Measurements from ENCODE around the gene SAMD8.
"Not testable (repeated sequence)": the region's sequence is repeated elsewhere in the genome, so short reads cannot be mapped to it uniquely, and the experiment has no call there.

Gene SAMD8

DNA sequence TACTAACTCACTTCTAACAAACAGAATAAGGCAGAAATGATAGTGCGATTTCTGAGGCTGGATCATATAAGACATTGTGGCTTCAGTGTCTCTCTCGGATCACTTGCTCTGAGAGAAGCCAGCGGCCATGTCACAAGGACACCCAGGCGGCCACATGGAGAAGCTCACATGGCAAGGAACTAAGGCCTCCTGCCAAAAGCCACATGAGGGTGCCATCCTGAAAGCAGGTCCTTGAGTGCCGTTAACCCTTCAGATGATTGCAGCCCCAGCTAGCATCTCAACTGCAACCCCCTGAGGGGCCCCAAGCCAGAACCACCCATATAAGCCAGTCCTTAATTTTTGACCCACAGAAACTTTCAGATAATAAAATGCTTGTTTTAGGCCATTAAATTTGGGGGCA, 92.3 kb downstream of the SAMD8 start:
- no peak for TF ChIP-seq JUND (IDR thresholded peaks at IDR 0.05; ENCODE audit: low read depth)
- in situ Hi-C loops (cut with HindIII; ENCODE audit: low pct_unique_long_range_greater_than_20kb, low sequenced_read_pairs), result no loop called here
- DNase-seq (ENCODE audit: low read depth in 1 of 2, low spot score in 1 of 2), result no peak

DNA sequence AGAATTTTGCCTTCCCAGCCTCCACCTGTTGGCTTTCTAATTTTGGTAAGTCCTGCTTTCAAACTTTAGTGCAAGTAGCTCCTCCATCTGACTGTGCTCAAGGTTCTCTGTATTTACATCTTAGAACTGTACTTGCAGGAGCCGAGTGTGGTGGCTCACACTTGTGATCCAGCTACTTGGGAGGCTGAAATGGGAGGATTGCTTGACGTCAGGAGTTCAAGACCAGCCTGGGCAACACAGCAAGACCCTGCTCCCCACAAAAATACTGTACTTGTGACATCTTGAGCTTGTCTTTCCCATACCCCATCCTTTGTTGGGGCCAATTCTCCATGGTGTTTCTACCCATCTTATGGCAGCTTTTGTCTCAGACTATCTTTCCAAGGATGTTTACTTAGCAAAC, 94.5 kb downstream of the SAMD8 start:
- in situ Hi-C loops (cut with HindIII; ENCODE audit: low pct_unique_long_range_greater_than_20kb, low sequenced_read_pairs), result no loop called here
- TF ChIP-seq JUND (IDR thresholded peaks at IDR 0.05; ENCODE audit: low read depth), result no peak
- DNase-seq (ENCODE audit: low read depth in 1 of 2, low spot score in 1 of 2), result no peak

DNA sequence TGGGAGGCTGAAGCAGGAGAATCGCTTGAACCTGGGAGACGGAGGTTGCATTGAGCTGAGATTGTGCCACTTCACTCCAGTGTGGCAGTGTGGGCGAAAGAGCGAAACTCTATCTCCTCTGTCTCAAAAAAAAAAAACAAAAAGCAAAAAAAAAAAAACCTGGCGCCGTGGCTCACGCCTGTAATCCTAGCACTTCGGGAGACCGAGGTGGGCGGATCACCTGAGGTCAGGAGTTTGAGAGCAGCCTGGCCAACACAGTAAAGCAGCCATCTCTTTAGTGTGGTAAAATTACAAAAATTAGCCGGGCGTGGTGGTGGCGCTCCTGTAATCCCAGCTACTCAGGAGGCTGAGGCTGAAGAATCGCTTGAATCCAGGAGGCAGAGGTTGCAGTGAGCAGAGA, 95.2 kb downstream of the SAMD8 start:
- DNase-seq (ENCODE audit: low read depth in 1 of 2, low spot score in 1 of 2); in situ Hi-C loops (cut with HindIII; ENCODE audit: low pct_unique_long_range_greater_than_20kb, low sequenced_read_pairs): not testable (repeated sequence)

DNA sequence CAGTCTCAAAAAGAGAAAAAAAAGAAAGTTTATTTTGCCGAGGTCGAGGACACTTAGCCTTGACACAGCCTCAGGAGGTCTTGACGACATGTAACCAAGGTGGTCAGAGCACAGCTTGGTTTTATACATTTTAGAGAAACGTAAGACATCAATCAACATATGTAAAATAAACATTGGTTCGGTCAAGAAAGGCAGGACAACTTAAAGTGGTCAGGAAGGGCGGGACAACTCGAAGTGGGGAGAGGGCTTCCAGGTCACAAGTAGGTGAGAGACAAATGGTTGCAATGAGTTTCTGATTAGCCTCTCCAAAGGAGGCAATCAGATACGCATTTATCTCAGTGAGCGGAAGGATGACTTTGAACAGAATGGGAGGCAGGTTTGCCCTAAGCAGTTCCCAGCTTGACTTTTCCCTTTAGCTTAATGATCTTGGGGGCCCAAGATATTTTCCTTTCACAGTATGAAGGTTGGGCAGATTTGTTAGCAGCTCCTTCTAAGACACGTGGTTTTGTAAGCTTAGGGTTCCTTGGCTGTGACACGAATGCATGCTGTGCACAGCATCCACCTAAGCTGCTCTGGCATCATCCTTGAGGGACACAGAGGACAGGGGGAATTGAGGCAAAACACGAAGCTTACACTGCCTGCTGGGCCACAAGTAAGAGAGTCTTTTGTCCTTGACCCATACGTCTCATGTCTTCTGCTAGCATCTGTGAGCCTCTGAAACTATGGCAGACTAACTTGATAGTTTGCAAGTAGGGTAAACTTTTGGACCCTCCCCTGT, 95.8 kb downstream of the SAMD8 start:
- DNase-seq (ENCODE audit: low read depth in 1 of 2, low spot score in 1 of 2), result no peak
- no peak for TF ChIP-seq JUND (IDR thresholded peaks at IDR 0.05; ENCODE audit: low read depth)
- in situ Hi-C loops (cut with HindIII; ENCODE audit: low pct_unique_long_range_greater_than_20kb, low sequenced_read_pairs), result no loop called here

DNA sequence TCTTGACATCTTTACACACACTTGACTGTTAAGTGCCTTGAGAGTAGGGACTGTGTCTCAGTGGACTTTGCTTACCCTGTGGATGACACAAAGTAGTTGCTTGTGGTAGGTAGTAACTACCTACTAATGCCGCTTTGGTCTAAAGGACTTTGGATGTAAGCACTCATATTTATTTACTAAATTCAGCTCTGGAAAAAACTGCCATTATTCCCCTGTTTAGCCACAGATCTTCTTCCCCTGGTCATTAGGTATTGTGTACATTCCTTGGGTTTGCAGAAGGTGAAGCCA, 96.3 kb downstream of the SAMD8 start:
- no peak for DNase-seq (ENCODE audit: low read depth in 1 of 2, low spot score in 1 of 2)
- in situ Hi-C loops (cut with HindIII; ENCODE audit: low pct_unique_long_range_greater_than_20kb, low sequenced_read_pairs), result no loop called here
- TF ChIP-seq JUND (IDR thresholded peaks at IDR 0.05; ENCODE audit: low read depth), result no peak

DNA sequence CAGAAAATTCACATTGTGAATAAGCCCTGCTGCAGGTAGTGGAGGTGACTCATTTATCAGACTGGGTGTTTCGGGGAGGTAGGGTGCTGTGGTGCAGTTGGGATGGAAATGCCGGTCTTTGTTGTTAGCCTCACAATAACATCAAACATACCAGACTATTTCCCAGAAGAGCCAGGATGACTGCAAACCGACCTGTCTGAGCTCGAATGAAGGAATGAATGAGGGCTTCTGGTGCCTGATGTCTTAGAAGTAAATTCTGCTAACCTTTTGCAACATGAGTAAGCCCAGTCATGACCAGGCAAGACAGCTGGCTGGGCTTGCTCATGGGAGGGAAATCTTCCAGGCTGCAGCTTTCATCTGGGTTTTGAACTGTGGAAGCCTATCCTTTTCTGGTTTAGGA, 96.7 kb downstream of the SAMD8 start:
- TF ChIP-seq JUND (IDR thresholded peaks at IDR 0.05; ENCODE audit: low read depth), result no peak
- in situ Hi-C loops (cut with HindIII; ENCODE audit: low pct_unique_long_range_greater_than_20kb, low sequenced_read_pairs), result no loop called here
- no peak for DNase-seq (ENCODE audit: low read depth in 1 of 2, low spot score in 1 of 2)

DNA sequence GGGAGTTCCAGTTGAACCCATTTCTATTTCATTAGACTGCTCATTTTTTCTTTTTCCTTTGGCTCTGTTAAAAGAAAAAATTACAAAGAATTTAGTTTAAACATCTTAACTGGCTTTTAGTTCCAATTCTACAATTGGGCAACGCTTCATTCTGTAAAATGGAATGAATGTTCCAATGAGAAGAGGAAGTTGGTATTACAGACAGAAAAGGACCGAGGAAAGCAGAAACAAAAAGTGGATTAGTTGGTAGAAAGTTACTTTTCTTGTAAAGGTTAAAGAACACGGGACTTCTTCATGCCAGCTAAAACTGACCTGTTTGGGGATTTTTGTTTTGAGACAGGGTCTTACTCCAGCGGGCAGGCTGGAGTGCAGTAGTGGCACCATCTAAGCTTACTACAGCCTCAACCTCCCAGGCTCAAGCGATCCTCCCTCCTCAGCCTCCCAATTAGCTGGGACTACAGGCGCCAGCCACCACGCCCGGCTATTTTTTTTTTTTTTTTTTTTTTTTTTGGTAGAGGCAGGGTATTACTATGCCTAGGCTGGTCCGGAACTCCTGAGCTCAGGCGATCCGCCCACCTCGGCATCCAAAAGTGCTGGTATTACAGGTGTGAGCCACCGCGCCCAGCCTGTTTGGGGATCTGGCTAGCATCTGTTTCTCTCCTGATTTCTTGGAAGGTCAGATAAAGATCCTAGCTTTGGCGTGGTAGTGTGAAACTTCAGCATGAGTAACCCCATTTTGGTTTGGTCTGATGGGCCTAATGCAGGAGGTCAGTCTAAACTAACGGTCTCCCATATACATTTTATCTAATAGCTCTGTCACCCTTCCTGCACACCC, 97.8 kb downstream of the SAMD8 start:
- no peak for DNase-seq (ENCODE audit: low read depth in 1 of 2, low spot score in 1 of 2)
- in situ Hi-C loops (cut with HindIII; ENCODE audit: low pct_unique_long_range_greater_than_20kb, low sequenced_read_pairs), result no loop called here
- no peak for TF ChIP-seq JUND (IDR thresholded peaks at IDR 0.05; ENCODE audit: low read depth)

DNA sequence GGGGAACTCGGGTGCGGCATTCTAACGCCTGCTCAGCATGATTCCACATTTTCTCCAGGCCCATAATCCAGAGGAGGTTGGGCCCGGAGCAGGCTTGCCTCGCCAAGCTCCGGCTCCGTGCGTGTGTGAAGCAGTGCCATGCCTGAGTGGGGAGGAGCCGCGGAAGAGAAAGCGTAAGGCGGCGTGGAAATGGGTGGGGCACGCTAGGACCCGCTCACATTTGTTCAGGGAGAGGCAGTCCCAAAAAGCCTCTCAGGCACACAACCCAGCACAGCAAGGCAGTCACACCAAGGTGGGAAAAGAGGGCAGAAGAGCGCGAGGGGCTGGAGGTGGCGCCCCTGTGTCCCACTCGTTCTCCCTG, 98.4 kb downstream of the SAMD8 start:
- in situ Hi-C loops (cut with HindIII; ENCODE audit: low pct_unique_long_range_greater_than_20kb, low sequenced_read_pairs), result no loop called here
- peak; percentile 82 to 86 for DNase-seq (ENCODE audit: low read depth in 1 of 2, low spot score in 1 of 2)
- no peak for TF ChIP-seq JUND (IDR thresholded peaks at IDR 0.05; ENCODE audit: low read depth)

DNA sequence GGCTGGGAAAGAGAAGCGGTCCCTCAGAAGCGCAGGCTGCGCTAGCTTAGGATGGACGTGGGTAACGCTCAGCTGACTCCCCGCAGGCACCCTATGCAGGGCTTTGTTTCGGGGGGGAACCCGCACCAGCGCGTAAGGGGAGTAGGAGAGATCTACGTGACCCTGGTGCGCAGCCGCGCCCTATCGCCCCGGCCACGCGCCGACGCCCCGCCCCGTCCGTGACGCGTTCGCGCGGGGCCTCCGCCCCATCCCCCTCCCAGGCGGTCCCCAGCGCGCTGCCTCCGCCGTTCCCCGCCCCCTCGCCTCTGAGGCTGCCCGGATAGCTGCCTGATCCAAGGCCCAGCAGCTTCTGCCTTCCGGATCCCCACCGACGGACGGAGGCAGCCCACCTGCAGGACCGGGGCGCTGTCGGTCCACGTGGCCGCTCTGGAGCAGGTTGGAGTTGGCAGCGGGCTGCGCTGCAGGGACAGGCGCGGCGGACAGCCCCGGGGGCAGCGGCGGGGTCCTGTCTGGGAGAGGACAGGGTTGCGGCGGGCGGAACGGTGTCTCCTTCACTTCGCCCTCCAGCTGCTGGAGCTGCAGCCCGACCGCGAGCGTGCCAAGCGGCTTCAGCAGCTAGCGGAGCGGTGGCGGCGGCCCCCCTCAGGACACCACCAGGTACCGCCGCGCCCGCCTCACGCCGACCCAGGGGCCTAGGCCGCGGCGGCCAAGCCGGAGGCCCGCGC, 99.0 kb downstream of the SAMD8 start, which contains the start of gene VDAC2:
VDAC2 (plus strand) TSS at position 515 of the 725 bp plus-strand sequence. CDS start 363 bp downstream, outside the sequence.
- TF ChIP-seq JUND (IDR thresholded peaks at IDR 0.05; ENCODE audit: low read depth), result no peak
- in situ Hi-C loops (cut with HindIII; ENCODE audit: low pct_unique_long_range_greater_than_20kb, low sequenced_read_pairs), result no loop called here
- DNase-seq (ENCODE audit: low read depth in 1 of 2, low spot score in 1 of 2), result peak; percentile 84 to 93

DNA sequence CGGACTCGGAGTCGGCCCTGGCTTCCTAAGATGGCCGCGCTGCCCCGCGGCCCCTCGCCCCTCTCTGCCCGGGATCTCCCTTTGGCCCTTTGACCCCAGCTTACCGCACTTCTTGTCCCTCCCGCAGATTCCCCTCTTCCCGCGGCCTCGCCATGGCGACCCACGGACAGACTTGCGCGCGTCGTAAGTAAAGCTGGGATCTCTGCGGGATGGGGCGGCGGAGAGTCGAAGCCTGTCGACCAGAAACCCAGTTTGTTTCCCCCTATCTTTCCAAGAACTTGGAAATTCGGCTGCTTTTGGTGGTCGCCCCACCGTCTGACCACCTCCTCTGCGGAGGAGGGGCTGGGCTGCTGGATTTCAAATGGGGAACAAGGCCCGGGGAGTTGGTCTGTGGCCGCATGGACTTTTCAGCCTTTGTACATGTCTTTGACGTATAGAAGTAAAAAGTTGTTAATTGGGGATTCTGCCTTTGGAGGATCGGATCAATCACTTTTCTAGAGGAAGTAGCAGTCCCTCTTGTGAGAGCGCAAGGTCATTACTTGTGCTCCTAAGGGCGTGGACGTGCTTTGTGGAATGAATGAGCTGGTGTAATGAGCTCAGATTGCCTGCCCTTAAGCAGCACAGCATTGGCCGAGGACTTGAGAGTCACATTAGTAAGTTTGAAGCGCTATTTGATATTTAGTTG, 99.7 kb downstream of the SAMD8 start:
- DNase-seq (ENCODE audit: low read depth in 1 of 2, low spot score in 1 of 2), result peak in 1 of 2 experiments; percentile 66
- TF ChIP-seq JUND (IDR thresholded peaks at IDR 0.05; ENCODE audit: low read depth), result no peak
- in situ Hi-C loops (cut with HindIII; ENCODE audit: low pct_unique_long_range_greater_than_20kb, low sequenced_read_pairs), result no loop called here

DNA sequence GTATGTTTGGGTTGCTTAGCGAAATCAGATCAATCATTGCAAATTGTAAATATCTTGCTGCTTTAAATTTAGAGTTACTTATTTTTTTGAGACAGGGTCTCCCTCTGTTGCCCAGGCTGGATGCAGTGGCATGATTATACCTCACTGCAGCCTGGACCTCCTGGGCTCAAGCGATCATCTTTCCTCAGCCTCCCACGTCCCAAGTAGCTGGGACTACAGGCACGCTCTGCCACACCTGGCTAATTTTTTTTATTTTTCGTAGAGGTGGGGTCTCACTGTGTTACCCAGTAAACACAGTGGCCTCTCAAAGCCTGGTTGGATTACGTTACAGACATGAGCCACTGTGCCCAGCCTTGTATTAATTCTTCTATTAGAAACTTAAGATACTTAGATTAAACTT, 100.9 kb downstream of the SAMD8 start:
- no peak for TF ChIP-seq JUND (IDR thresholded peaks at IDR 0.05; ENCODE audit: low read depth)
- in situ Hi-C loops (cut with HindIII; ENCODE audit: low pct_unique_long_range_greater_than_20kb, low sequenced_read_pairs), result no loop called here
- no peak for DNase-seq (ENCODE audit: low read depth in 1 of 2, low spot score in 1 of 2)

DNA sequence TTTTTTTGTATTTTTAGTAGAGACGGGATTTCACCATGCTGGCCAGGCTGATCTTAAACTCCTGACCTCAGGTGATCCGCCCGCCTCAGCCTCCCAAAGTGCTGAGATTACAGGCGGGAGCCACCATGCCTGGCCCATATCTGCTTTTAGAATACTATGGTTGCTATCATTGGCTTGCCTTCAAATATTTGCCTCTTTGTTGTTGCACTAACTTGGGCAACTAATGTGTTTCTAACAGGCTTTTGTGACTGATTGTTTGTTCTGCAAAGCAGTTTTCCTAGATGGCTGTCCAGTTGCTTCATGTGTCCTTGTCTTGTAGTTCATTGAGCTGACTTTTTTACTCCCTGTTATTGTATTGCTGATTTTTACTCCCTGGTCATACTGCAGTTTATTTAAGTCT, 108.8 kb downstream of the SAMD8 start:
- no peak for DNase-seq (ENCODE audit: low read depth in 1 of 2, low spot score in 1 of 2)
- in situ Hi-C loops (cut with HindIII; ENCODE audit: low pct_unique_long_range_greater_than_20kb, low sequenced_read_pairs), result no loop called here
- no peak for TF ChIP-seq JUND (IDR thresholded peaks at IDR 0.05; ENCODE audit: low read depth)

DNA sequence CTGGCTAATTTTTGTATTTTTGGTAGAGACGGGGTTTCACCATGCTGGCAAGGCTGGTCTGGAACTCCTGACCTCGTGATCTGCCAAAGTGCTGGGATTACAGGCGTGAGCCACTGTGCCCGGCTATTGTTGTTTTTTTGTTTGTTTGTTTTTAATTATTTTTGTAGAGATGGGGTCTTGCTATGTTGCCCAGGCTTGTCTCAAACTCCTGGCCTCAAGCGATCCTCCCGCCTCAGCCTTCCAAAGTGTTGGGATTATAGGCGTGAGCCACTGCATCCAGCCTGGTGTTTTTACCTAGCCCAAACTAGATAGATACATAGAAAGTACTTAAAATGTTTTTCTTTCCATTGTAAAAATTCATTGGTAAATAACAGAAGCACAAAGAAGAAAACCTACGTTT, 110.0 kb downstream of the SAMD8 start:
- DNase-seq (ENCODE audit: low read depth in 1 of 2, low spot score in 1 of 2); in situ Hi-C loops (cut with HindIII; ENCODE audit: low pct_unique_long_range_greater_than_20kb, low sequenced_read_pairs): not testable (repeated sequence)
